Natural killer cell treated with Interleukin-12 subunit alpha and Interleukin-12 subunit beta and Interleukin-15 and Interleukin-18, amount 100 ng/mL, for 72 hours (primary cell): ENCODE data around the gene SERTM2. TPM values are rescaled to one million over a fixed set of nuclear protein-coding genes. Genes with fewer than 3 reads are reported as not detected.

Experiments
- ATAC-seq, 2 donors: fragments of 150-1000 bp; cut with Tn5 transposase in 1 of 2; sonication (Bioruptor Pico), chemical (Tn5 transposase) in 1 of 2; 2 replicates each; pipeline ENCODE4 v1.10.0; 2021
- DNase-seq: peaks from one replicate; pipeline ENCODE4 v3.0.0; 2022; ENCODE audit warnings: low spot score
- H3K27ac Mint-ChIP-seq, 2 donors: 1 replicate in 1 of 2; 2 replicates in 1 of 2; pipeline ENCODE4 v1.8.0; 2022; ENCODE audit warnings: mixed read lengths in 2 of 2, mild to moderate bottlenecking in 1 of 2, moderate library complexity in 1 of 2
- H3K27me3 Mint-ChIP-seq, 2 donors: 1 replicate in 1 of 2; 2 replicates in 1 of 2; pipeline ENCODE4 v1.8.0; 2022; ENCODE audit warnings: mixed read lengths in 2 of 2
- H3K36me3 Mint-ChIP-seq: one replicate; pipeline ENCODE4 v1.8.0; 2022; ENCODE audit warnings: mixed read lengths
- H3K4me1 Mint-ChIP-seq, 2 donors: 1 replicate in 1 of 2; 2 replicates in 1 of 2; pipeline ENCODE4 v1.8.0; 2022; ENCODE audit warnings: low read depth in 2 of 2, mixed read lengths in 2 of 2, mild to moderate bottlenecking in 1 of 2
- H3K4me3 Mint-ChIP-seq: one replicate; pipeline ENCODE4 v1.8.0; 2022; ENCODE audit warnings: mixed read lengths
- H3K9me3 Mint-ChIP-seq: 2 replicates; pipeline ENCODE4 v1.8.0; 2022; ENCODE audit warnings: mixed read lengths
- total RNA-seq, 2 donors: library from RNA; stranded (reverse); gene quantifications; one replicate each; pipeline ENCODE4 v1.2.3, GENCODE V29; 2022

SERTM2 gene
- not detected for total RNA-seq

DNA sequence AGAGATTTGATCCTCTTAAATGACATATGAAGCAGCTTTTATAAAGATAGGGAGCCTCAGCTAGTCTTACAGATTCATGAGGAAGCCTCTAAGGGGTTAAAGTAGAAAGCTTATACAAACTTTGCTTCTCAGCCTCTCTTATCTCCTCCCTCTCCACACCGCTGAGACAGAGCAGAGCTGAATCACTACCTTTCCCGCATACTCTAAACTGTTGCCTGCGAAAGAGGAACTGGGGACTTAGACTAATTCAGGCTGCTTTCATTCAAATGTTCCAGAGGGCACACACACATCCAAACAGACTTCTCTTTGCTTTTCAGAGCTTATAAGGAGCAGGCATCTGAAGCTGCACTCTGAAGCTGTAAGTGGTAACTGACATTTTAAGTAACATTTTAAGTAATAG, at the start of gene SERTM2:
Gene SERTM2, plus strand, starts transcription at position 169 of the 400 bp plus-strand sequence. CDS start 7,213 bp downstream, outside the sequence.
- H3K9me3 Mint-ChIP-seq, result no peaks in the 10 kb centered on the region
- H3K4me3 Mint-ChIP-seq, result no peak within 1 kb of the TSS
- H3K36me3 Mint-ChIP-seq, result no peaks in the 10 kb centered on the region
- H3K27me3 Mint-ChIP-seq, result peaks cover 8 to 19% of the 10 kb centered on the region in 2 donors
- H3K4me1 Mint-ChIP-seq, result no peaks in the 10 kb centered on the region
- H3K27ac Mint-ChIP-seq, result no peak within 1 kb of the TSS
- ATAC-seq (no peak), DNase-seq (no peak)

DNA sequence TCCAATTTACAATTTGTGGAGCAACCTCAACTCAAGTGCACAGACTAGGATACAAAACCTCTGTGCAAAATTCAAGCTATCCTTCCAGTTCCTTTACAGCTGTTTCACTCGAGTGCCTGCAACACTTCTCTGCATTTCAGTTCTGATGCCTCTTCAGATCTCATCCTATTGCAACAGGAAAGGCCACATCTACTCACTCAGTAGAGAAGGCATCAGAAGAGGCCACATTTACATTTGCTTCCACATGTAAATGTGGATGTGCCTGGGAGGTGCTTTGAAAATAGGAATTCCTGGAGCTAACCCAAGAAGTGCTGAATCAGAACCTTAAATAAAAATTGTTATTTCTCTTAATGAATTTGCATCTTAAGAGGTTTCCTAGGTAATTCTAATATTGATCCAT, 45.8 kb upstream of the SERTM2 start:
- DNase-seq (no peak), ATAC-seq (no peak)
- no peak overlapping the region for H3K27ac Mint-ChIP-seq
- no peaks in the 10 kb centered on the region for H3K9me3 Mint-ChIP-seq
- no peaks in the 10 kb centered on the region for H3K36me3 Mint-ChIP-seq
- no peak overlapping the region for H3K4me3 Mint-ChIP-seq
- H3K27me3 Mint-ChIP-seq, result no peaks in the 10 kb centered on the region
- no peaks in the 10 kb centered on the region for H3K4me1 Mint-ChIP-seq

DNA sequence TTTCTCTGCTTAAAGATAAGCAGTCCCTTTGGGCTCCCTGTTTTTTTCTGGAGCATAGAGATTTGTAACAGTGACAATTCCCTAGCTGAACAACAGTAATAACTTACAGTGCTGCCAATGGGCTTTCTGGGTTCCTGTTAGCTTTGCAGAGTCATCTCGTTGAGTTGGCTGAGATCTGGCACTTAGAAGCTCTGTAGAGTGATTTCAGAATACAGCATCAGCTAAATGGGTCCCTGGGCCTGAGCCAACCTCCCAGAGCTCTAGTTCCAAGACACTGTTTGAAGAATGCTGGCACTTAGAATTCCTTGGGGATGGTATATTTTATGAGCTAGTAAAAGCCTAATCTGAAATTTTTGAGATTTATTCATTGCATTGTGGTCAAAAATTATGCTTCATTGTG, 43.5 kb upstream of the SERTM2 start:
- no peaks in the 10 kb centered on the region for H3K36me3 Mint-ChIP-seq
- ATAC-seq, result no peak
- no peaks in the 10 kb centered on the region for H3K27me3 Mint-ChIP-seq
- no peak for DNase-seq
- peaks cover 6% of the 10 kb centered on the region for H3K9me3 Mint-ChIP-seq
- H3K27ac Mint-ChIP-seq, result no peak overlapping the region
- H3K4me3 Mint-ChIP-seq, result no peak overlapping the region
- no peaks in the 10 kb centered on the region for H3K4me1 Mint-ChIP-seq

DNA sequence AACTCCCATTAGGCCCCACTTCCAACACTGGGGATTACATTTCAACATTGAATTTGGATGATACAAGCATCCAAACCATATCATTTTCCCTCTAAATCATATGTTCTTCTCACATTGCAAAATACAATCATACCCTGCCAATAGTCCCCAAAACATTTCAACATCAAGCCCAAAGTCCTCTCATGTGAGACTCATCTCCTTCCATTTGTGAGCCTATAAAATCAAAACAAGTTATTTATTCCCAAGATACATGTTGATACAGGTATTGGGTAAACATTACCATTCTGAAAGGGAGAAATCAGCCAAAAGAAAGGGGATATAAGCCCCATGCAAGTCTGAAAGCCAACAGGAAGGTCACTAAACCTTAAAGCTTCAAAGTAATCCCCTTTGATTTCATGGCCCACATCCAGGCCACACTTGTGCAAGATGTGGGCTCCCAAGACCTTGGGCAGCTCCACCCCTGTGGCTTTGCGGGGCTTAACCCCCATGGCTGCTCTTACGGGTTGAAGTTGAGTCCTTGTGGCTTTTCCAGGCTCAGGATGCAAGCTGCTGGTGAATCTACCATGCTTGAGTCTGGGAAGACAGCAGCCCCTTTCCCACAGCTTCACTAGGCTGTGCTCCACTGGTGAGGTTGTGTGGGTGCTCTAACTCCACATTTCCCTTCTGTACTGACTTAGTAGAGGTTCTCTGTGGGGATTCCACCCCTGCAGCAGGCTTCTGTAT, 40.6 kb upstream of the SERTM2 start:
- Mint-ChIP-seq H3K36me3 (no peaks in the 10 kb centered on the region), H3K27ac (no peak overlapping the region), H3K4me1 (no peaks in the 10 kb centered on the region), H3K9me3 (peaks cover 6% of the 10 kb centered on the region), H3K27me3 (no peaks in the 10 kb centered on the region), H3K4me3 (no peak overlapping the region)
- ATAC-seq (no peak), DNase-seq (no peak)

DNA sequence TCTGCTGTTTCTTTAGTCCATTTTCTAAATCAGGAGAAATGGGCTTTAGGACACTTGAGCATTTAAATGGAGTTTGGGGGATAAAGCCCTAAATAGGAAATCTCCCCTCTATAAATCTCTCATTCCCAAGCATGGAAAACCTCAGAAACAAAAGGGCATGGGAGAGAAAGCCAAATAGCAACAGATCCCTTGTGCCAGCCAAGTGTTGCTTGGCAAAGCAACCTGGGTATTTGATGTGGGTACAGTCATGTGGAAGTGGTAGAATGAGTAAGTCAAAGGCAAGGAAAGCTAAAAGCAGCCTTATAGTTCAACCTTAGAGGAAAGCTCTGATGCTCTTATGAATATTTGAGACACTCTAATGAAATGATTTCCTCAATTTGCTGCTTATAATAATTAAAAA, 29.5 kb upstream of the SERTM2 start:
- no peaks in the 10 kb centered on the region for H3K36me3 Mint-ChIP-seq
- no peaks in the 10 kb centered on the region for H3K4me1 Mint-ChIP-seq
- no peaks in the 10 kb centered on the region for H3K9me3 Mint-ChIP-seq
- H3K27ac Mint-ChIP-seq, result no peak overlapping the region
- no peak for DNase-seq
- peaks cover 0 to 7% of the 10 kb centered on the region in 2 donors for H3K27me3 Mint-ChIP-seq
- ATAC-seq, result no peak
- H3K4me3 Mint-ChIP-seq, result no peak overlapping the region

DNA sequence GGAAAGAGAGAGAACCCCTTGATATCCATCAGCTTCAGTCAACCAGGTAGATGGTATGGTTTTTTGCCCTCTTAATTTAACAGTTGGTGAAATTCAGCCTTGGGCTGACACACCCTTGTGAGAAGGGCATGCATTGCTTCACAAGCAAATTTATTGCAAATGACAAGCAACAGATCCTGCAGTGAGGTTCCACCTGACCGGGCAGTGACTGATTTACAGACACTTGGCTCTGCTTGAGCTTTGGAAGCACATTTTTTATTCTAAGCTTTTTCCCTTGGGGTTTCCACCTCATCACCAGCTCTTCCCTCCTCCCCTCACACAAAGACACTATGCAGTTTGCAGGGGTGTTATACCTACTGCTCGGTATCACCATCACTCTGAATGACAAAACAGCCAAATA, 28.3 kb upstream of the SERTM2 start:
- no peak for ATAC-seq
- no peaks in the 10 kb centered on the region for H3K36me3 Mint-ChIP-seq
- H3K9me3 Mint-ChIP-seq, result no peaks in the 10 kb centered on the region
- H3K4me1 Mint-ChIP-seq, result no peaks in the 10 kb centered on the region
- no peak overlapping the region for H3K4me3 Mint-ChIP-seq
- no peak overlapping the region for H3K27ac Mint-ChIP-seq
- peaks cover 0 to 10% of the 10 kb centered on the region in 2 donors for H3K27me3 Mint-ChIP-seq
- no peak for DNase-seq

DNA sequence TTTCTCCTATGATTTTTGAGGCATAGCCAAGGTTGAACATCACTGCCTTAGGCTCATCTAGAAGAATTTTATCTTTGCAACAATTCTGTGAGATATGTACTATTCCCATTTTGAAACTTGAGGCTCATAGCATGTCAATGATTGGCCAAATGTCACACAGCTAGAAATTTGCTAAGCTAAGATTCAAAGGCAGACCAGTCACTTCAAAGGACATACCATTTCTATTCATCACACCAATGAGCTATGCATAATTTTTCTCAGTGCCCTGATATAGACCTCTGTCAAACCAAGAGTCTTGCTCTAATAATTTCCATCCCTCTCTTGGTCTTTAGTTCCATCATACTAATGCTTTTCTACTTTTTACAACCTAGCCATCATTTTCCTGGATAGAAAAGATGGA, 27.6 kb upstream of the SERTM2 start:
- Mint-ChIP-seq H3K4me1 (no peaks in the 10 kb centered on the region), H3K36me3 (no peaks in the 10 kb centered on the region), H3K27me3 (peaks cover 0 to 8% of the 10 kb centered on the region in 2 donors), H3K27ac (no peak overlapping the region), H3K9me3 (no peaks in the 10 kb centered on the region), H3K4me3 (no peak overlapping the region)
- no peak for DNase-seq
- no peak for ATAC-seq

DNA sequence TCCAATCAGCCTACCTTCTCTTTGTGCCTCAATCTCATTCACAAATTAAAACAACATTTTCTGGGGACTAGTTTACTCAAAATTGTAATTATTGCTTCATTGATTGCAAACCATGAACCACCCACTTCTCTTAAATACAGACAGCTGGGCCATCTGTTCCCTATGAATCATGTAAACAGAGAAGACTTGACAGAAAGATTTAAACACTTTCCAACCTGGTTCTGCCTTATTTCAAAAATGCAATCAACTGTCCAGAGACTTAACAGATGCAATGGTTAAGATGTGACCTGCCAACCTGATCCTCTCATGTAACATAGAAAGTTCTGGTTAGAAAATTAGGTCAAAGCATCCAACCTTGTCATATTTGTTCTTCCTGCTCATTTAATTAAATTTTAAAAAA, 20.8 kb upstream of the SERTM2 start:
- H3K4me1 Mint-ChIP-seq, result no peaks in the 10 kb centered on the region
- no peaks in the 10 kb centered on the region for H3K9me3 Mint-ChIP-seq
- ATAC-seq, result no peak
- no peak for DNase-seq
- H3K27ac Mint-ChIP-seq, result no peak overlapping the region
- H3K27me3 Mint-ChIP-seq, result peaks cover 0 to 5% of the 10 kb centered on the region in 2 donors
- no peak overlapping the region for H3K4me3 Mint-ChIP-seq
- H3K36me3 Mint-ChIP-seq, result no peaks in the 10 kb centered on the region

DNA sequence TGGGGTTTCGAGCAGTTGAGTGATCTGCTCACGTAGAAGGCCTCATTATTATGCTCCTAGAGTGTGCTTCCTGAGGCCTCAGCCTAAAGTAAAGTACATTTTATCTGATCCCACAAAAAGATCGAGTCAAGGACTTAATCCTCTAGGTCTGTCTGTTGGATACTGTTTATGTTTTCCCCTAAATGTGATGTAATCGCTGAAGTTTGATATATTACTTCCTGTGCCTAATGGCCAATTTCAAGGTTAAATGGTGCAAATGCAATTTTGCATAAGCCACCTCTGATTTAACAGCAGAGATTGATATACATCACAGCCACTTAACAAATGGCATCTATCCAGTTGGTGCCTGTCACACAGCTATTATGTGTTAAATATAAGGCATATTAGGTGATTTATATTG, 19.4 kb upstream of the SERTM2 start:
- Mint-ChIP-seq H3K4me1 (no peaks in the 10 kb centered on the region), H3K27me3 (peaks cover 0 to 6% of the 10 kb centered on the region in 2 donors), H3K9me3 (no peaks in the 10 kb centered on the region), H3K4me3 (no peak overlapping the region), H3K36me3 (no peaks in the 10 kb centered on the region), H3K27ac (no peak overlapping the region)
- DNase-seq (no peak), ATAC-seq (no peak)

DNA sequence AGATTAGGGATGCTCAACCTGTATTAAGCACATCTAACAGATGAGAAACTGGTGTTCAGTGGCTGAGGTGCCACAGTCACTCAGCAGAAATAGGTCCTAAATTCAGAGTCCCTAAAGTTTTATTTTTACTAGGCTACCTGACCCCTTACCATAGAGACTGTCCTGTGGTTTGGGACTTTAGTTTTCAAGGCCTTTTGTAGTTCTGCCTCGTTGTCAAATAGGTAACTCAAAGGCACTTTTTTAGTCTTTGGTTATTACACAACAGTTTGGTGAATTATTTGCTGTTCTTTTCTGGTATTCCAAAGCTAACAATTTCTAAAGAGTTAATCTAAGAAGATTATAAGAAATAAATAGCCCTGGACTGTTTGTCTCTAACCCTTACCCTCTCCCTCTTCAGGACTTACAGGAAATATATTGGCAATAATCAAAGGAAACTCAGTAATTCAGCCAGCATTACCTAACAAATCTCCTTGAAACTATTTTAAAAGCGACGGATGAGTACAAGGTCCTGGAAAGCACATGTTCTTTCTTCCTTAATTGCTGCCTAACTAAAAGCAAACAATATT, 12.8 kb upstream of the SERTM2 start:
- Mint-ChIP-seq H3K36me3 (no peaks in the 10 kb centered on the region), H3K4me1 (no peaks in the 10 kb centered on the region), H3K27ac (no peak overlapping the region), H3K9me3 (no peaks in the 10 kb centered on the region), H3K4me3 (no peak overlapping the region), H3K27me3 (peaks cover 0 to 3% of the 10 kb centered on the region in 2 donors)
- DNase-seq, result no peak
- no peak for ATAC-seq

DNA sequence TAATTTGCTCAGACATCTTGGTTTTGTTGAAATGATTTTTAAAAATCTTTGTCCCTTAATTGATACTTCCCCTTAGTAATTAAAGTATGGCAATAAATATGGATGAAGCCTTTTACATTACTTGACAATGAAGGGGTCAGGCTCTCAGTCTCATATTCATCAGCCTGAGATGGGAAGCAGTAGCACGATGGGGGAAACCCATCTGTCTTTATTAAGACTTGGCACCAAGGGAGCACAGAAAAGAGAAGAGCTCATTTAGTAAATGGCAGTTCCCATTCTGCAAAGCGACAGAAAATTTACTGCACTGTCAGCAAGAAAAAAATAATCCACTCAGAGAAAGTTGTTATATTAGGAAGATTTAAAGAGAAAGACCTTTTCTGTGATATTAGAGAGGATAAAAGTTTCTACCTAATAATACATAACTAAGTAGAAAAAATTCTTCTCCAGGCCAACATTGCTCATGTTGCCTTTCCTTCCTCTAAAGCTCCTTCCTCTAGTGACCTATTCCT, 7.9 kb upstream of the SERTM2 start:
- Mint-ChIP-seq H3K9me3 (no peaks in the 10 kb centered on the region), H3K4me3 (no peak overlapping the region), H3K4me1 (no peaks in the 10 kb centered on the region), H3K36me3 (no peaks in the 10 kb centered on the region), H3K27ac (no peak overlapping the region), H3K27me3 (peaks cover 0 to 14% of the 10 kb centered on the region in 2 donors)
- no peak for DNase-seq
- no peak for ATAC-seq

DNA sequence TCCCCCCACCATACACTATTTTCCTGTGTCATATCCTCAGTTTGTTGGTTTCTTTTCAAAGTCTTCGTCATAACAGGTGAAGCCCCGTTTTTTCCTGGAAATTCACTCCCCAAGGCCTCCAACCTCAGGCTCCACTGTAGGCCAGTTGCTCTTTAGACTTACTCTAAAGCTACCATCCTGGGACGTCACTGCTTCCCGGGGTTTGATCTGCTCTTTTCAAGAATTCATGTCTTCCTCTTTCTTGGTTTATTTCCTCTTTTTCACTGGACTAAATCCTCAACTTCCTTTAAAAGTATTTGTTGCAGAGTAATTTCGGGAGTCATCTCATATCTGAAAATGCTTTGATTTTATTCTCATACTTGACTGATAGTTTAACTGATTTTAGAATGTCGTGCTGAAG, 6.5 kb upstream of the SERTM2 start:
- H3K27me3 Mint-ChIP-seq, result peaks cover 0 to 14% of the 10 kb centered on the region in 2 donors
- no peaks in the 10 kb centered on the region for H3K9me3 Mint-ChIP-seq
- no peak for ATAC-seq
- H3K36me3 Mint-ChIP-seq, result no peaks in the 10 kb centered on the region
- no peak overlapping the region for H3K27ac Mint-ChIP-seq
- no peak for DNase-seq
- no peaks in the 10 kb centered on the region for H3K4me1 Mint-ChIP-seq
- H3K4me3 Mint-ChIP-seq, result no peak overlapping the region

DNA sequence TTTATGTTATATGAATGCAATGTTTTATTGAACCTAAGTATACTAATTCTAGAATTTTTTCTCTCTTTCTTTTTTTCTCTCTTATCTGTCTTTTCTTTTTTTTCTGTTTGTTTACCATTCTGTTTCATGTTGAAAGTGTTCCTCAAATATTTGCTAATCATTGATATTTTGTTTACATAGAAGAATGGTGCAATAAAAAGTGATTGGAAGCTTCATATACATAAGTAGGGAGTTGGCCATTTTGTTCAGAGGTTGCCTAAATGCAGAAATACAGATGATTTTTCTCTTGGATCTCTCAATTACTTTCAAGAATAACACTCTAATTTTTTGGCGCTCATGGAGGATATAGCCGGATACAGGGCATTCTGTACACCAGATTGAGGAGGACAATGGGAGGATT, 5.7 kb upstream of the SERTM2 start:
- ATAC-seq, result no peak
- H3K27me3 Mint-ChIP-seq, result peaks cover 0 to 14% of the 10 kb centered on the region in 2 donors

DNA sequence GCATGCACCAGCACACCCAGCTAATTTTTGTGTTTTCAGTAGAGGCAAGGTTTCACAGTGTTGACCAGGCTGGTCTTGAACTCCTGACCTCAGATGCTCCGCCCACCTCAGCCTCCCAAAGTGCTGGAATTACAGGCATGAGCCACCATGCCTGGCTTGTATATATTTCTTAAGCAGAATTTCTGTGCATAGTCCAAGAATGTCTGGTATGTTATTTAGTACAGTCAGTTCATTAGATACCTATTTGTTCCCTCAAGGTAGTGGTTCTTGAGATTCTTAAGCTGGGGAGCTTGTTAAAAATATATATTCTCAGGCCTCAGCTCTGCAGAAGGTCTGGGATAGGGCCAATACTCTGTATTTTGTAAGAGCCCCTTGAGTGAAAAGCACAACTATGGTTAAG, 4.6 kb upstream of the SERTM2 start:
- Mint-ChIP-seq H3K27ac (no peak overlapping the region), H3K4me1 (no peaks in the 10 kb centered on the region), H3K4me3 (no peak overlapping the region), H3K9me3 (no peaks in the 10 kb centered on the region), H3K36me3 (no peaks in the 10 kb centered on the region), H3K27me3 (peaks cover 0 to 14% of the 10 kb centered on the region in 2 donors)
- no peak for DNase-seq
- ATAC-seq, result no peak

More for the DNA sequence above, 5.7 kb upstream of the SERTM2 start:
- Mint-ChIP-seq H3K4me1 (no peaks in the 10 kb centered on the region), H3K9me3 (no peaks in the 10 kb centered on the region), H3K36me3 (no peaks in the 10 kb centered on the region), H3K27ac (no peak overlapping the region), H3K4me3 (no peak overlapping the region)
- no peak for DNase-seq
